MV-4-11 (cell line): ENCODE results near the gene DEFB115.
"Not testable (repeated sequence)": the region's sequence is repeated elsewhere in the genome, so short reads cannot be mapped to it uniquely, and the experiment has no call there.

Experiments used
- DNase-seq: peaks from one replicate; lab custom pipeline; 2025; lab: John Stamatoyannopoulos, UW

DEFB115 gene

GRCh38 chr20:31257364-31257763 lies at the start of gene DEFB115:
DEFB115 (plus strand) TSS chr20:31257664; CDS start chr20:31257664, 0 bp downstream.
- no peak for DNase-seq

- DNase-seq: no peak
Measured at GRCh38 chr20:31236953-31237352, 20.5 kb upstream of the DEFB115 start.

GRCh38 chr20:31237763-31238162 lies 19.7 kb upstream of the DEFB115 start:
- no peak for DNase-seq

- DNase-seq: no peak
Measured at GRCh38 chr20:31239139-31239538, 18.3 kb upstream of the DEFB115 start.

- DNase-seq: no peak
Measured at GRCh38 chr20:31256959-31257358, 505 bp upstream of the DEFB115 start.

GRCh38 chr20:31260326-31260932 lies 3.0 kb downstream of the DEFB115 start:
- DNase-seq: peak; percentile 3

GRCh38 chr20:31274441-31274840 lies 17.0 kb downstream of the DEFB115 start:
- DNase-seq: no peak

GRCh38 chr20:31278178-31278577 lies 20.7 kb downstream of the DEFB115 start:
- no peak for DNase-seq

GRCh38 chr20:31284964-31285363 lies 27.5 kb downstream of the DEFB115 start:
- DNase-seq: not testable (repeated sequence)

- DNase-seq: no peak
Measured at GRCh38 chr20:31308535-31309162, 51.2 kb downstream of the DEFB115 start, which contains the start of gene DEFB116. DEFB116 (minus strand) TSS chr20:31308585; CDS start chr20:31308585, 0 bp downstream.
